GM11168 (cell line): ENCODE results near the gene LMAN2.

Experiments
- in situ Hi-C: fragments of 300-500 bp; cut with MboI; formaldehyde crosslinking; loops from one replicate; pipeline ENCODE4 v1.12.0; 2022; ENCODE audit warnings: low sequenced_read_pairs; ENCODE audit not compliant: unreplicated experiment

Gene LMAN2

GRCh38 chr5:177332031-177332895 lies 19.2 kb downstream of the LMAN2 start:
- in situ Hi-C loops = no loop called here

- in situ Hi-C loops = no loop called here
Measured at GRCh38 chr5:177330991-177331842, 20.3 kb downstream of the LMAN2 start.

GRCh38 chr5:177329883-177330282 lies 21.6 kb downstream of the LMAN2 start:
- in situ Hi-C loops = no loop called here

- in situ Hi-C loops = no loop called here
Measured at GRCh38 chr5:177328545-177329231, 22.8 kb downstream of the LMAN2 start.

- in situ Hi-C loops = no loop called here
Measured at GRCh38 chr5:177327539-177328522, 23.6 kb downstream of the LMAN2 start.

- in situ Hi-C loops = no loop called here
Measured at GRCh38 chr5:177325868-177326381, 25.5 kb downstream of the LMAN2 start.

- in situ Hi-C loops = no loop called here
Measured at GRCh38 chr5:177320879-177321278, 30.6 kb downstream of the LMAN2 start.

- in situ Hi-C loops = loop anchor here (5.0 to 10.0 kb wide), 2 partner anchors 45 to 62 kb away; partner anchors contain the start of gene SLC34A1
Measured at GRCh38 chr5:177319913-177320588, 31.4 kb downstream of the LMAN2 start.

- in situ Hi-C loops = loop anchor here (5.0 to 10.0 kb wide), 2 partner anchors 47 to 64 kb away; partner anchors contain the start of gene SLC34A1
Measured at GRCh38 chr5:177317959-177318377, 33.5 kb downstream of the LMAN2 start.

GRCh38 chr5:177316005-177316404 lies 35.5 kb downstream of the LMAN2 start:
- in situ Hi-C loops = loop anchor here (5.0 to 10.0 kb wide), 2 partner anchors 49 to 66 kb away; partner anchors contain the start of gene SLC34A1

- in situ Hi-C loops = loop anchor here (5.0 to 10.0 kb wide), 2 partner anchors 49 to 67 kb away; partner anchors contain the start of gene SLC34A1
Measured at GRCh38 chr5:177315411-177315810, 36.1 kb downstream of the LMAN2 start.

- in situ Hi-C loops = loop anchor here (5.0 to 10.0 kb wide), 2 partner anchors 50 to 68 kb away; partner anchors contain the start of gene SLC34A1
Measured at GRCh38 chr5:177314376-177315342, 36.8 kb downstream of the LMAN2 start.

GRCh38 chr5:177313561-177314259 lies 37.8 kb downstream of the LMAN2 start:
- in situ Hi-C loops = loop anchor here (10.0 kb wide), 1 partner anchor 51 kb away; no protein-coding TSS in a partner anchor

- in situ Hi-C loops = loop anchor here (10.0 kb wide), 1 partner anchor 52 kb away; no protein-coding TSS in a partner anchor
Measured at GRCh38 chr5:177312649-177313181, 38.8 kb downstream of the LMAN2 start.

GRCh38 chr5:177311723-177312648 lies 39.5 kb downstream of the LMAN2 start, which contains the start of gene MXD3:
Gene MXD3, minus strand, starts transcription at chr5:177311898. Its CDS starts 68 bp downstream, at chr5:177311830.
- in situ Hi-C loops = loop anchor here (10.0 kb wide), 1 partner anchor 53 kb away; no protein-coding TSS in a partner anchor
